HCT116 (cell line): ENCODE data around the gene TRERF1. TPM values are rescaled to one million over a fixed set of nuclear protein-coding genes. Genes with fewer than 3 reads are reported as not detected.

ENCODE experiments used
- ATAC-seq: fragments of 200-7000 bp; cut with Tn5 transposase; 2 replicates; pipeline ENCODE4 v1.9.1; 2020; ENCODE audit warnings: mild to moderate bottlenecking, moderate library complexity
- BruUV-seq: library from RNA; stranded (reverse); fragments of 400-500 nt; replicated peaks from 2 replicates; lab custom pipeline; 2021; lab: Mats Ljungman, UMichigan
- CTCF ChIA-PET: fragments of 300-600 bp; sonication (Branson Sonifier 250); formaldehyde crosslinking; loops from one replicate; lab custom pipeline; 2021; ENCODE audit warnings: antibody characterized with exemption; lab: Charles Lee
- POLR2A ChIA-PET: fragments of 300-600, 350-600 bp; sonication (Branson Sonifier 250); formaldehyde crosslinking; loops from one replicate; lab custom pipeline; 2021; ENCODE audit warnings: antibody characterized with exemption; lab: Charles Lee
- RAD21 ChIA-PET, 2 experiments: fragments of 300-600 bp; sonication (Branson Sonifier 250); formaldehyde crosslinking; loops; one replicate each; lab custom pipeline; 2023; ENCODE audit warnings: low total read pairs in 2 of 2; ENCODE audit not compliant: uncharacterized antibody in 2 of 2, unreplicated experiment in 2 of 2, low non-redundant PET in 1 of 2; lab: Charles Lee
- DNase-seq: peaks from one replicate; pipeline ENCODE4 v3.0.0-alpha.2; 2010; ENCODE audit warnings: low read depth, low spot score
- H2AFZ ChIP-seq: fragments of 200-600 bp; shearing (Covaris generic), sonication (generic); 2 replicates; pipeline ENCODE4 v1.6.1; 2017; ENCODE audit warnings: low read depth, mixed run types, mixed read lengths, antibody characterized with exemption, low read length; ENCODE audit not compliant: poor library complexity, severe bottlenecking
- H3K27ac ChIP-seq: 2 replicates; pipeline ENCODE4 v1.5.1; 2012; ENCODE audit warnings: low read depth, low read length
- H3K27me3 ChIP-seq: fragments of 200-600 bp; sonication (generic); 2 replicates; pipeline ENCODE4 v1.6.1; 2016; ENCODE audit warnings: mixed run types, low read length, mixed read lengths; ENCODE audit not compliant: insufficient read depth
- H3K36me3 ChIP-seq, 2 experiments: fragments of 200-500 bp in 1 of 2; fragments of 200-600 bp in 1 of 2; sonication (Bioruptor generic) in 1 of 2; sonication (generic) in 1 of 2; 2 replicates each; pipeline versions ENCODE4 v1.5.1 to v1.6.1; 2014 to 2016; ENCODE audit warnings: low read length in 2 of 2, inconsistent platforms in 1 of 2, mixed read lengths in 1 of 2, mixed run types in 1 of 2; ENCODE audit not compliant: insufficient read depth in 2 of 2, control insufficient read depth in 1 of 2
- H3K4me1 ChIP-seq, 2 experiments: fragments of 200-600 bp in 1 of 2; sonication (generic) in 1 of 2; 2 replicates each; pipeline versions ENCODE4 v1.5.1 to v1.6.1; 2012 to 2017; ENCODE audit warnings: low read length in 2 of 2, inconsistent platforms in 1 of 2, mild to moderate bottlenecking in 1 of 2, mixed read lengths in 1 of 2, mixed run types in 1 of 2, moderate library complexity in 1 of 2; ENCODE audit not compliant: insufficient read depth in 2 of 2, control insufficient read depth in 1 of 2
- H3K4me2 ChIP-seq: fragments of 200-600 bp; sonication (generic); 2 replicates; pipeline ENCODE4 v1.6.1; 2017; ENCODE audit warnings: mixed run types, low read length, mixed read lengths
- H3K4me3 ChIP-seq, 2 experiments: fragments of 200-600 bp in 1 of 2; sonication (generic) in 1 of 2; replicated peaks in 1 of 2; 2 replicates each; pipeline ENCODE4 v1.5.1; 2011 to 2016; ENCODE audit warnings: low read length in 2 of 2, control low read depth in 1 of 2, low read depth in 1 of 2, mild to moderate bottlenecking in 1 of 2, mixed read lengths in 1 of 2, mixed run types in 1 of 2
- H3K79me2 ChIP-seq: fragments of 200-600 bp; sonication (generic); 2 replicates; pipeline ENCODE4 v1.6.1; 2017; ENCODE audit warnings: mild to moderate bottlenecking, mixed run types, low read length, moderate library complexity, mixed read lengths; ENCODE audit not compliant: insufficient read depth
- H3K9ac ChIP-seq: fragments of 200-600 bp; sonication (generic); 2 replicates; pipeline ENCODE4 v1.6.1; 2016; ENCODE audit warnings: low read length, mixed read lengths
- H3K9me2 ChIP-seq: fragments of 200-600 bp; sonication (generic), shearing (Covaris generic); 2 replicates; pipeline ENCODE4 v1.6.1; 2017; ENCODE audit warnings: mixed run types, mild to moderate bottlenecking, moderate library complexity; ENCODE audit not compliant: insufficient read depth
- H3K9me3 ChIP-seq, 2 experiments: fragments of 200-500 bp in 1 of 2; fragments of 200-600 bp in 1 of 2; sonication (Bioruptor generic) in 1 of 2; sonication (generic) in 1 of 2; 2 replicates each; pipeline ENCODE4 v1.6.1; 2014 to 2017; ENCODE audit warnings: low read length in 2 of 2, mixed read lengths in 2 of 2, inconsistent platforms in 1 of 2, low read depth in 1 of 2, mild to moderate bottlenecking in 1 of 2, mixed run types in 1 of 2, moderate library complexity in 1 of 2; ENCODE audit not compliant: control insufficient read depth in 1 of 2, insufficient read depth in 1 of 2
- H4K20me1 ChIP-seq: fragments of 200-600 bp; sonication (generic), shearing (Covaris generic); 2 replicates; pipeline ENCODE4 v1.6.1; 2017; ENCODE audit warnings: mixed run types, mild to moderate bottlenecking, moderate library complexity; ENCODE audit not compliant: insufficient read depth
- CBX3 ChIP-seq: IDR thresholded peaks from 2 replicates; pipeline ENCODE4 v1.6.1; 2012; ENCODE audit warnings: low read depth
- CEBPB ChIP-seq: IDR thresholded peaks from 2 replicates; pipeline ENCODE4 v1.6.1; 2012; ENCODE audit warnings: low read depth
- EGR1 ChIP-seq: IDR thresholded peaks from 2 replicates; pipeline ENCODE4 v1.6.1; 2012; ENCODE audit warnings: low read depth
- POLR2A ChIP-seq: IDR thresholded peaks from 2 replicates; pipeline ENCODE4 v1.7.0; 2011; ENCODE audit warnings: borderline replicate concordance; ENCODE audit not compliant: insufficient read depth, insufficient read length; ENCODE audit errors: extremely low read depth
- POLR2AphosphoS5 ChIP-seq: IDR thresholded peaks from 2 replicates; pipeline ENCODE4 v1.6.1; 2011; ENCODE audit warnings: mild to moderate bottlenecking, low read depth, low read length, moderate library complexity
- SIN3A ChIP-seq: IDR thresholded peaks from 2 replicates; pipeline ENCODE4 v1.6.1; 2012; ENCODE audit warnings: low read depth
- SP1 ChIP-seq: IDR thresholded peaks from 2 replicates; pipeline ENCODE4 v1.6.1; 2012; ENCODE audit warnings: low read depth
- ZFX ChIP-seq: fragments of 450-650 bp; IDR thresholded peaks from 2 replicates; pipeline ENCODE4 v1.6.1; 2017
- intact Hi-C: fragments of 100-400 bp; cut with micrococcal nuclease; formaldehyde crosslinking; loops from 2 replicates; pipeline ENCODE4 v1.10.0; 2022
- total RNA-seq: library from RNA; stranded (reverse); gene quantifications from one replicate; pipeline ENCODE4 v1.2.1, GENCODE V29; 2021; ENCODE audit not compliant: unreplicated experiment
- TF ChIP-seq, protein P1 (sequence below): IDR thresholded peaks from 2 replicates; pipeline ENCODE4 v1.6.1; 2012
- TF ChIP-seq, protein P2 (sequence below): IDR thresholded peaks from 2 replicates; pipeline ENCODE4 v1.6.1; 2011; ENCODE audit warnings: mild to moderate bottlenecking, low read length, moderate library complexity; ENCODE audit not compliant: insufficient replicate concordance; ENCODE audit errors: extremely low read depth

The TRERF1 gene
- total RNA-seq, 1 experiment from 2014 or later, result 12.4 TPM

- POLR2A ChIA-PET, result no interaction called here
- BruUV-seq, result no TSS peak
- CTCF ChIA-PET, result interaction anchor here (1.0 kb wide), 1 partner anchor 304 kb away, joined by 3 read pairs; no protein-coding TSS in a partner anchor
- Histone ChIP-seq H3K27ac (no peak overlapping the region), H3K4me1 (peaks cover 17 to 20% of the 10 kb centered on the region in 2 experiments), H3K27me3 (no peaks in the 10 kb centered on the region), H3K4me3 (no peak overlapping the region), H3K9me3 (no peaks in the 10 kb centered on the region), H3K9me2 (no peaks in the 10 kb centered on the region), H3K4me2 (no peak overlapping the region), H3K9ac (no peak overlapping the region), H3K79me2 (no peaks in the 10 kb centered on the region), H2AFZ (no peak overlapping the region), H3K36me3 (0 out of 4 replicates have a peak, but pooled peaks cover 0 to 7% of the 10 kb centered on the region in 2 experiments), H4K20me1 (no peaks in the 10 kb centered on the region)
- no peak for ATAC-seq
- RAD21 ChIA-PET, result no interaction called here
- TF ChIP-seq CBX3, result no peak
- TF ChIP-seq SP1, result no peak
- TF ChIP-seq POLR2A, result no peak
- no peak for TF ChIP-seq POLR2AphosphoS5
- TF ChIP-seq, protein P1, sequence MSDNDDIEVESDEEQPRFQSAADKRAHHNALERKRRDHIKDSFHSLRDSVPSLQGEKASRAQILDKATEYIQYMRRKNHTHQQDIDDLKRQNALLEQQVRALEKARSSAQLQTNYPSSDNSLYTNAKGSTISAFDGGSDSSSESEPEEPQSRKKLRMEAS, result no peak
- TF ChIP-seq, protein P2, sequence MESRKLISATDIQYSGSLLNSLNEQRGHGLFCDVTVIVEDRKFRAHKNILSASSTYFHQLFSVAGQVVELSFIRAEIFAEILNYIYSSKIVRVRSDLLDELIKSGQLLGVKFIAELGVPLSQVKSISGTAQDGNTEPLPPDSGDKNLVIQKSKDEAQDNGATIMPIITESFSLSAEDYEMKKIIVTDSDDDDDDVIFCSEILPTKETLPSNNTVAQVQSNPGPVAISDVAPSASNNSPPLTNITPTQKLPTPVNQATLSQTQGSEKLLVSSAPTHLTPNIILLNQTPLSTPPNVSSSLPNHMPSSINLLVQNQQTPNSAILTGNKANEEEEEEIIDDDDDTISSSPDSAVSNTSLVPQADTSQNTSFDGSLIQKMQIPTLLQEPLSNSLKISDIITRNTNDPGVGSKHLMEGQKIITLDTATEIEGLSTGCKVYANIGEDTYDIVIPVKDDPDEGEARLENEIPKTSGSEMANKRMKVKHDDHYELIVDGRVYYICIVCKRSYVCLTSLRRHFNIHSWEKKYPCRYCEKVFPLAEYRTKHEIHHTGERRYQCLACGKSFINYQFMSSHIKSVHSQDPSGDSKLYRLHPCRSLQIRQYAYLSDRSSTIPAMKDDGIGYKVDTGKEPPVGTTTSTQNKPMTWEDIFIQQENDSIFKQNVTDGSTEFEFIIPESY, result no peak
- no peak for TF ChIP-seq ZFX
- no peak for TF ChIP-seq EGR1
- TF ChIP-seq CEBPB, result no peak
- TF ChIP-seq SIN3A, result no peak
- intact Hi-C loops, result no loop called here
- DNase-seq, result no peak
Measured at GRCh38 chr6:42243046-42243445, 208.7 kb downstream of the TRERF1 start.
